ENCODE measurements around the gene BIVM. TPM values are rescaled to one million over a fixed set of nuclear protein-coding genes. Genes with fewer than 3 reads are reported as not detected.

The BIVM gene
- total RNA-seq = 7.9 and 11.1 TPM in 2 replicates

GRCh38 chr13:102798581-102799425 is at the start of gene BIVM, which contains the start of gene POGLUT2:
TSS of gene BIVM (plus strand) at chr13:102799119. CDS start at chr13:102807268, 8,149 bp downstream.
TSS of gene POGLUT2 (minus strand) at chr13:102798976. CDS start at chr13:102798670, 306 bp downstream.
- Histone ChIP-seq H3K36me3 (ENCODE audit: control insufficient read depth, insufficient read depth, low read length) (no peaks in the 10 kb centered on the region), H3K4me3 (ENCODE audit: low read depth, low read length) (peak within 1 kb of the TSS; percentile 88), H3K27me3 (ENCODE audit: control insufficient read depth, insufficient read depth, low read length) (no peaks in the 10 kb centered on the region)
- no peak for TF ChIP-seq CTCF (IDR thresholded peaks at IDR 0.05; ENCODE audit: insufficient read depth, low read length, severe bottlenecking)
- DNase-seq (ENCODE audit: low read depth) (peak; percentile 88), FAIRE-seq (no peak)

GRCh38 chr13:102751886-102752285 is 47.0 kb upstream of the BIVM start:
- FAIRE-seq (no peak), DNase-seq (ENCODE audit: low read depth) (no peak)
- no peaks in the 10 kb centered on the region for H3K36me3 ChIP-seq (ENCODE audit: control insufficient read depth, insufficient read depth, low read length)
- TF ChIP-seq CTCF (IDR thresholded peaks at IDR 0.05; ENCODE audit: insufficient read depth, low read length, severe bottlenecking) = no peak
- no peaks in the 10 kb centered on the region for H3K27me3 ChIP-seq (ENCODE audit: control insufficient read depth, insufficient read depth, low read length)
- H3K4me3 ChIP-seq (ENCODE audit: low read depth, low read length) = no peak overlapping the region

GRCh38 chr13:102757006-102757405 is 41.9 kb upstream of the BIVM start:
- Histone ChIP-seq H3K36me3 (ENCODE audit: control insufficient read depth, insufficient read depth, low read length) (no peaks in the 10 kb centered on the region), H3K27me3 (ENCODE audit: control insufficient read depth, insufficient read depth, low read length) (no peaks in the 10 kb centered on the region), H3K4me3 (ENCODE audit: low read depth, low read length) (no peak overlapping the region)
- TF ChIP-seq CTCF (IDR thresholded peaks at IDR 0.05; ENCODE audit: insufficient read depth, low read length, severe bottlenecking) = no peak
- DNase-seq (ENCODE audit: low read depth) = peak; percentile 80
- FAIRE-seq = no peak

- FAIRE-seq (no peak), DNase-seq (ENCODE audit: low read depth) (no peak)
- TF ChIP-seq CTCF (IDR thresholded peaks at IDR 0.05; ENCODE audit: insufficient read depth, low read length, severe bottlenecking) = no peak
- no peak overlapping the region for H3K4me3 ChIP-seq (ENCODE audit: low read depth, low read length)
- H3K27me3 ChIP-seq (ENCODE audit: control insufficient read depth, insufficient read depth, low read length) = no peaks in the 10 kb centered on the region
- H3K36me3 ChIP-seq (ENCODE audit: control insufficient read depth, insufficient read depth, low read length) = no peaks in the 10 kb centered on the region
Measured at GRCh38 chr13:102758842-102759241, 40.1 kb upstream of the BIVM start.

- DNase-seq (ENCODE audit: low read depth) (no peak), FAIRE-seq (no peak)
- no peak for TF ChIP-seq CTCF (IDR thresholded peaks at IDR 0.05; ENCODE audit: insufficient read depth, low read length, severe bottlenecking)
Measured at GRCh38 chr13:102761071-102761470, 37.8 kb upstream of the BIVM start.

More at GRCh38 chr13:102761071-102761470, 37.8 kb upstream of the BIVM start:
- Histone ChIP-seq H3K27me3 (ENCODE audit: control insufficient read depth, insufficient read depth, low read length) (no peaks in the 10 kb centered on the region), H3K4me3 (ENCODE audit: low read depth, low read length) (no peak overlapping the region), H3K36me3 (ENCODE audit: control insufficient read depth, insufficient read depth, low read length) (no peaks in the 10 kb centered on the region)

Data from bronchial epithelial cell (primary cell).